GM18502 (cell line): Measurements from ENCODE around the gene A4GALT.
"Not testable (repeated sequence)": the region's sequence is repeated elsewhere in the genome, so short reads cannot be mapped to it uniquely, and the experiment has no call there.

Experiments
- ATAC-seq: cut with Tn5 transposase; IDR thresholded peaks from one replicate; pipeline ENCODE4 v1.9.1; 2021; ENCODE audit warnings: mild to moderate bottlenecking; ENCODE audit not compliant: unreplicated experiment, poor library complexity

The A4GALT gene

GRCh38 chr22:42720263-42721044 is at the start of gene A4GALT:
A4GALT (minus strand) TSS chr22:42720870; CDS start chr22:42693951, 26,919 bp downstream.
- peak; percentile 28 for ATAC-seq

- no peak for ATAC-seq
These were observed 49.7 kb upstream of the A4GALT start for GRCh38 chr22:42770448-42770726.

GRCh38 chr22:42769574-42770447 is 49.1 kb upstream of the A4GALT start:
- peak; percentile 72 for ATAC-seq

GRCh38 chr22:42769238-42769573 is 48.5 kb upstream of the A4GALT start:
- ATAC-seq: peak; percentile 3

GRCh38 chr22:42768385-42769035 is 47.8 kb upstream of the A4GALT start:
- ATAC-seq: no peak

GRCh38 chr22:42766860-42767259 is 46.2 kb upstream of the A4GALT start:
- no peak for ATAC-seq

GRCh38 chr22:42764895-42765363 is 44.3 kb upstream of the A4GALT start:
- no peak for ATAC-seq

GRCh38 chr22:42763965-42764480 is 43.4 kb upstream of the A4GALT start:
- ATAC-seq: no peak

GRCh38 chr22:42760806-42761565 is 40.3 kb upstream of the A4GALT start:
- no peak for ATAC-seq

- ATAC-seq: no peak
These were observed 38.4 kb upstream of the A4GALT start for GRCh38 chr22:42758931-42759629.

GRCh38 chr22:42755553-42755952 is 34.9 kb upstream of the A4GALT start:
- not testable (repeated sequence) for ATAC-seq

GRCh38 chr22:42755121-42755520 is 34.5 kb upstream of the A4GALT start:
- not testable (repeated sequence) for ATAC-seq

- ATAC-seq: no peak
These were observed 34.0 kb upstream of the A4GALT start for GRCh38 chr22:42754658-42755057.

- no peak for ATAC-seq
These were observed 32.2 kb upstream of the A4GALT start for GRCh38 chr22:42752912-42753311.

- ATAC-seq: no peak
These were observed 31.6 kb upstream of the A4GALT start for GRCh38 chr22:42752230-42752746.

GRCh38 chr22:42750421-42750820 is 29.8 kb upstream of the A4GALT start:
- not testable (repeated sequence) for ATAC-seq

GRCh38 chr22:42747701-42748513 is 27.2 kb upstream of the A4GALT start:
- ATAC-seq: no peak

- ATAC-seq: no peak
These were observed 24.4 kb upstream of the A4GALT start for GRCh38 chr22:42745118-42745517.
